ENCODE data around the gene RUFY1.

DNA sequence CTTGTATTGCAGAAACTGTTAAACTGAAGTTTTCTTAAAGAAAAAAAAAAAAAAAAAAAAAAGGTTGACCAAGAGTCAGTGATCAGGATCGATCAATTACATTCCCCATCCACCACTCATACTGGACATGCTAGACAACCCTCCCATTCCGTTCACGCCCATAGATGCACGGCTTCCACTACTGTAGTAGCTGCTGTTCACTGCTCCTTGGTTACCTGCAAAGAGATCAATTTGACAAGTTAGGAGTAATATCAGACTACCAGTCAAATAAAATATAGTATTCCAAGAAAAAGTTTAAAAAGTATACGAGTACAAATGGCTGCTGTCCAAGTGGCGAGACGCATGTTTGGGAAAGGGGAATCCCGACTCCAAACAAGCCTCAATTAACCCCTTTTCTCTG lies 64.4 kb downstream of the RUFY1 start:
- TF ChIP-seq POLR2A (IDR thresholded peaks at IDR 0.05; ENCODE audit: low read depth, low read length) (peak; percentile 57; the same call in 1 of the 2 replicates), POLR2AphosphoS5 (IDR thresholded peaks at IDR 0.05; ENCODE audit: low read depth, low read length) (peak; percentile 53; the same call in 1 of the 2 replicates), TAF1 (IDR thresholded peaks at IDR 0.05; ENCODE audit: borderline replicate concordance, low read depth, low read length) (no peak)

Data from GM12892 (cell line).